Retinal pigment epithelial cell (primary cell): ENCODE measurements around the gene SMG1.
"Not testable (repeated sequence)": the region's sequence is repeated elsewhere in the genome, so short reads cannot be mapped to it uniquely, and the experiment has no call there.

Source experiments
- DNase-seq: peaks from one replicate; pipeline ENCODE4 v3.0.0-alpha.2; 2010; ENCODE audit warnings: low read depth
- H3K4me3 ChIP-seq: 2 replicates; pipeline ENCODE4 v1.5.1; 2011; ENCODE audit warnings: mild to moderate bottlenecking, low read length, control low read depth, moderate library complexity
- TF ChIP-seq, protein P1 (sequence below): conservative IDR thresholded peaks from 2 replicates; pipeline ENCODE4 v1.5.1; 2011; ENCODE audit warnings: low read depth, low read length, control low read depth, inconsistent platforms

Gene SMG1

DNA sequence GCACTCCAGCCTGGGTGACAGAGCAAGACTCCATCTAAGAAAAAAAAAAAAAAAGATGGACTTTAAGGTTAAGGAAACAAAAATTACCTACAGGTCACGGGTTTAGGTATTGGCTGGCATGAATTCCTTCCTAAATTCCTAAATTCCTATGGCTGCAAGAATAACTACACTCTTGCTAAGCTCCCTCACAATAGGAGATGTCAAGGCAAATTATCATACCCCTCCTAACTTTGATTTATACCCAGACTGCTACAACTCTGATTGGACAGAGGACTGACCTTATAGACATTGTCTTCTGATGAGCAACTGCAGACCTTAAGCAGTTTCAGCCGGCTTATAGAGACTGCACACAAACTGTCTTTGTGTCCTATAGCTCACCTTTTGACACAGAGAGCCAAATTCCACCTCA, 32.4 kb upstream of the SMG1 start:
- TF ChIP-seq, protein P1, sequence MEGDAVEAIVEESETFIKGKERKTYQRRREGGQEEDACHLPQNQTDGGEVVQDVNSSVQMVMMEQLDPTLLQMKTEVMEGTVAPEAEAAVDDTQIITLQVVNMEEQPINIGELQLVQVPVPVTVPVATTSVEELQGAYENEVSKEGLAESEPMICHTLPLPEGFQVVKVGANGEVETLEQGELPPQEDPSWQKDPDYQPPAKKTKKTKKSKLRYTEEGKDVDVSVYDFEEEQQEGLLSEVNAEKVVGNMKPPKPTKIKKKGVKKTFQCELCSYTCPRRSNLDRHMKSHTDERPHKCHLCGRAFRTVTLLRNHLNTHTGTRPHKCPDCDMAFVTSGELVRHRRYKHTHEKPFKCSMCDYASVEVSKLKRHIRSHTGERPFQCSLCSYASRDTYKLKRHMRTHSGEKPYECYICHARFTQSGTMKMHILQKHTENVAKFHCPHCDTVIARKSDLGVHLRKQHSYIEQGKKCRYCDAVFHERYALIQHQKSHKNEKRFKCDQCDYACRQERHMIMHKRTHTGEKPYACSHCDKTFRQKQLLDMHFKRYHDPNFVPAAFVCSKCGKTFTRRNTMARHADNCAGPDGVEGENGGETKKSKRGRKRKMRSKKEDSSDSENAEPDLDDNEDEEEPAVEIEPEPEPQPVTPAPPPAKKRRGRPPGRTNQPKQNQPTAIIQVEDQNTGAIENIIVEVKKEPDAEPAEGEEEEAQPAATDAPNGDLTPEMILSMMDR, result no peak
- no peak for DNase-seq
- no peak overlapping the region for H3K4me3 ChIP-seq

DNA sequence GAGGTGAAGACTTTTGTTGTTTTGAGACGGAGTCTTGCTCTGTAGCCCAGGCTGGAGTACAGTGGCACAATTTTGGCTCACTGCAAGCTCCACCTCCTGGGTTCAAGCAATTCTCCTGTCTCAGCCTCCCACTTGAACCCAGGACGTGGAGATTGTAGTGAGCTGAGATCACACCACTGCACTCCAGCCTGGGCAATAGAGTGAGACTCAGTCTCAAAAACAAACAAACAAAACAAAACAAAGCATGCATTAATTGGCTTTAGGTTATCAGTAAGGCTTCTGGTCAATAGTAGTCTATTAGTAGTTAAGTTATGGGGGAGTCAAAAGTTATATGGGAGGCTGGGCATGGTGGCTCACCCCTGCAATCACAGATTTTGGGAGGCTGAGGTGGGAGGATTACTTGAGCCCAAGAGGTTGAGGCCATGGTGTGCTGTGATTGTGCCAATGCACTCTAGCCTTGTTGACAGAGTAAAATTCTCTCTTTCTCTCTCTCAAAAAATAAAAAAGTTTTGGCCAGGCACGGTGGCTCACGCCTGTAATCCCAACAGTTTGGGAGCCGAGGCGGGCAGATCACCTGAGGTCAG, 30.5 kb upstream of the SMG1 start:
- not testable (repeated sequence) for H3K4me3 ChIP-seq, DNase-seq

DNA sequence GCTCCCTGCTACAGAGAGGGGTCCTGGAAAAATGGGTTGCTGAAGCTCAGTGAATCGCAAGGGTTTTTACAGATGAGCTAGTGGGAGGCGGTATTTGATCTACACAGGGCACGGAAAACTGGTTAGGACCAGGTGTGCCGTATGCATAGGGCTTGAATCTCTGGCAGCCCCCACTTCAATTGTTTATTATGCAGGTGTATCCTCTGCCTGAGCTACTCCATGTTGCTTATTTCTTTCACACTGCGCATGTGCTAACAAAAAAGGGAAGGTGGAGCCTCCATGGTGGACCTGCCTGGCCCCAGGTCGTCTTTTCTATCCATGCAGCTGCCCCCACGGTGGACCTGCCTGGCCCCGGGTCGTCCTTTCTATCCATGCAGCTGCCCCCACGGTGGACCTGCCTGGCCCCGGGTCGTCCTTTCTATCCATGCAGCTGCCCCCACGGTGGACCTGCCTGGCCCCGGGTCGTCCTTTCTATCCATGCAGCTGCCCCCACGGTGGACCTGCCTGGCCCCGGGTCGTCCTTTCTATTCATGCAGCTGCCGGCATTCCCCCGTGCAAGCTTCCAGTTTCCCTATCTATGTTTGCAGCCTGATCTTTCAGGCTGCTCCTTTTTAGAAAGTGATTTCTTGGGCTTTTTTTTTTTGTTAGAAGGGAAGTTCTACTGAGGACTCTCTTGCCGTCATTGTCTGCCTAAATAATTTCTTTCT, 29.8 kb upstream of the SMG1 start:
- DNase-seq, H3K4me3 ChIP-seq: not testable (repeated sequence)

DNA sequence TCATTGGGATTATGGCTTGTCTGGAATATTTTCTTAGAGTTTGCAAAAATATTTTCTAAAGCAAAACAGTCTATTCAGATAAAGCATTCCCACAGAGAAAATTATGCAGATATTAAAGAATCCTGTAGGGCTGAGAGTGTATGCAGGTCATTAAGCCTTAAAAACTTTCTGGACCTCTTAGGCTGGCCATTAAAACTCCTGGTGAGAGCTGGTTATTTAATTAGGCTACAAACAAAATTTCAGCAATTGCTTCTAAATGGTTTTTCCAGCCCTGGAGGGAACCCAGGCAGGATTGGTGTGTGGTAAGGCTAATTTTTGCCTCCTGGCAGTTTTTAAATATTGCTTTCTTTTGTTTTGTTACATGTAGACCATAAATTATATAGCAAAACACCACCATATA, 27.3 kb upstream of the SMG1 start:
- DNase-seq, result no peak
- H3K4me3 ChIP-seq, result no peak overlapping the region
- TF ChIP-seq, protein P1, result no peak

DNA sequence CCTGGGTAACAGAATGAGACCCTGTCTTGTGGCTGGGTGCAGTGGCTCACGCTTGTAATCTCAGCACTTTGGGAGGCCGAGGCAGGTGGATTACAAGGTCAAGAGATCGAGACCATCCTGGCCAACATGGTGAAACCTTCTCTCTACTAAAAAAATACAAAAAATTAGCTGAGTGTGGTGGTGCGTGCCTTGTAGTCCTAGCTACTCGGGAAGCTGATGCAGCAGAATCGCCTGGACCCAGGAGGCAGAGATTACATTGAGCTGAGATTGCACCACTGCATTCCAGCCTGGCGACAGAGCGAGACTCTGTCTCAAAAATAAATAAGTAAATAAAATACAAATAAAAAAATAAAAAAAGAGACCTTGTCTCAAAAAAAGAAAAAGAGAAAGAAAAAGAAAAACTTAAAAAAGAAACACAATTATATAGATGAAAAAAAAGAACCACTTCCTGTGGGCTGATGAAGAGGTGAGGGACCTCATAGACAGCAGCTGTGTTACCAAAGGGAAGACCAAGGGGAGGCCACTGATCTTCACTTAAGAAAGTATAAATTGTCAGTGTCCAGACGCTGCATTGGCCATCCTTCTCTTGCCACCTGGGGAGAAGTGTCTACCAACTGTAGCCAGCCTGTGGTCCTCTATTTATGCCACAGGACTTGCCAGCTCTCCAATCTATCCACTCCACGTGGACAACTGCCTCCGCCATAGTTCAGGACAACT, 24.4 kb upstream of the SMG1 start:
- TF ChIP-seq, protein P1, result no peak
- no peak for DNase-seq

DNA sequence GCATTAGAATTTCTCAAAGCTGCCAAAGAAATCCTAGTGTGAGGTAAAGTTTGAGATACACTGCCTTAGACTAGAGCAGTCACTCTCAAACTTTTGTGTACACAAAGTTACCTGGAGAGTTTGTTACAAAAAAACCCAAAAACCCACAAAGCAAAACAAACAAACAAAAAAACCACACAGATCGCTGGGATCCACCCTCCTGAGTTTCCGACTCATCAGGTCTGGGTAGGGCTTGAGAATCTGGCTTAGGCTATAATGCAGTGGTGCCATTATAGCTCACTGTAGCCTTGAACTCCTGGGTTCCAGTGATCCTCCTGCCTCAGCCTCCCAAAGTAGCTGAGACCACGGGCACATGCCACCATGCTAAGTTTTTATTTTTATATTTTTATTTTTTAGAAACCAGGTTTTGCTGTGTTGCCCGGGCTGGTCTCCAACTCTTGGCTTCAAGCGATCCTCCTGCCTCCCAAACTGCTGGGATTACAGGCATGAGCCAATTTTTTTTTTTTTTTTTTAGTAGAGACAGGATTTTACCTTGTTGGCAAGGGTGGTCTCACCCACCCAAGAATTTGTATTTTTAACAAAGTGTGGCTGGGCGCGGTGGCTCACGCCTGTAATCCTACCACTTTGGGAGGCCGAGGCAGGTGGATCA, 22.3 kb upstream of the SMG1 start:
- no peak for DNase-seq
- TF ChIP-seq, protein P1, result no peak
- H3K4me3 ChIP-seq, result no peak overlapping the region

More for the DNA sequence above, 24.4 kb upstream of the SMG1 start:
- H3K4me3 ChIP-seq, result no peak overlapping the region

DNA sequence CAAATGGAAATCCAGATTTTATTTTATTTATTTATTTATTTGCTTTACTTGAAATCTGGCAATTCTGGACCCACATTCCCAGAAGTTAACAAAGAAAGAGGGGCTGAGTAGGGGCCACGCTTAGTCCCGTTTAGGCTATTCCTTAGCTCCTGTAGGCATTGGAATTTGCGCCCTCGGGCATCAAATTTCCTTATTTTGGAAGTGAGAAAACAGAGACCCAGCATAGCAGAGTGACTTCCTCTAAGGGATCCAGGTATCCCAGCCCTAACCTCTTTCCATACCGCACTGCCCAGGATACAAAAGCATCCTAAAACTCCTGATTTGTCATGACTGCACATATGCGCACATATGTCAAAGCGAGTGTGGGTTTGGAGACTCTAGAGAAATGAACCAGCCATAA, 19.0 kb upstream of the SMG1 start:
- TF ChIP-seq, protein P1, result no peak
- no peak for DNase-seq
- H3K4me3 ChIP-seq, result no peak overlapping the region
